Muscle of arm (tissue), 12 donors: ENCODE results near the gene KLK8. TPM values are rescaled to one million over a fixed set of nuclear protein-coding genes. Genes with fewer than 3 reads are reported as not detected.

ENCODE experiments used
- DNase-seq: peaks from one replicate; pipeline ENCODE4 v3.0.0-alpha.2; 2013
- polyA plus RNA-seq, 12 donors: library from polyadenylated mRNA; unstranded; fragments of 120-200 nt; gene quantifications; one replicate each; pipeline ENCODE4 v1.2.1, GENCODE V29; 2013; ENCODE audit not compliant: insufficient read length in 12 of 12

The KLK8 gene
- polyA plus RNA-seq, 12 donors, result 1.0 to 2.3 (median 1.8) TPM; not detected in 9

DNA sequence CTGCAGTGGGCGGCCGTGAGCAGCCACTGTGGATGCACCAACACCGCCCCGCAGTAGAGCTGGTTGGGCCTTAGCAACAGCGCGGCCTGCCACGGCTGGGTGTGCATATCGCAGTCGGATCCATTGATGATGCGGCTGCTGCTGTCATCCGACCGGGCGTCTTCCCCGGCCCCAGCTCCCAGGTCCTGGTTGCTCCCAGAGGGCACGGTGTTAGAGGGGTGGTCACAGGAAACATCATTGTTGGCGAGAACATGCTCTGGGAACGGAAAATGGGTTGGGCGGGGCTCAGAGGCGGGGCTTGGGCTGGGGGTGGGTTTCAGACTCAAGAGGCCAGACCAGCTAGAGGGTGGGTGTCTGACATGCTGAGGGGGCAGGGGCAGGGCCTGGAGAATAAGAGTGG is 51.5 kb downstream of the KLK8 start:
- DNase-seq, result no peak

DNA sequence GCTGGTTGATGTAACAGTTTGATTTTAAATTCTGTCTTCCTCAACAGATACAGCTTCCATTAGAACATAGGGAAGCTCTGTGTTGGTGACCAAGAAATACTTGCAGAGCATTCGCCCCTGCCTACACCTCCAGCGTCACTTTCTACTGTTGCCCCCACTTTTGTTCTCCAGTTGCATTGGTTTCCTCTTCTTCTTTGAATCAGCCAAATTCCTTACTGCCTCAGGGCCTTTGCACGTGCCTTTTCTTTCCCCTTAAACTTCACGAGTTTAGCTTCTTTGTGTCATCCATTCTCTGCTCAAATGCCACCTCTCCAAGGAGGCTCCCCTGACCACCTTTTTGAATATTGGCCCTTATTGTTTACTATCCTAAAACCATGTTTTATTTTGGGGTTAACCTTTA is 54.3 kb downstream of the KLK8 start:
- DNase-seq, result no peak

Other genes starting within 250 kb of the KLK8 start
- under 1 TPM in 1 of 12 donors, not detected in 11; 0.13 TPM for gene GPR32, start 231.1 kb downstream of the KLK8 start, polyA plus RNA-seq
- gene ACP4, start 211.2 kb downstream of the KLK8 start, polyA plus RNA-seq, result under 1 TPM in 2 of 12 donors, not detected in 10; 0.28 to 0.29 TPM
- 10 to 100 TPM in 1 of 12 donors, 1 to 10 TPM in 3, under 1 TPM in 3, not detected in 5; 0.18 to 17.9 (median 1.0) TPM for gene KLK1, start 177.8 kb downstream of the KLK8 start, polyA plus RNA-seq
- gene KLK15, start 168.0 kb downstream of the KLK8 start, polyA plus RNA-seq, result not detected
- 1 to 10 TPM in 1 of 12 donors, not detected in 11; 9.4 TPM for gene KLK3, start 146.7 kb downstream of the KLK8 start, polyA plus RNA-seq
- gene KLK2, start 128.2 kb downstream of the KLK8 start, polyA plus RNA-seq, result under 1 TPM in 1 of 12 donors, not detected in 11; 0.20 TPM
- under 1 TPM in 1 of 12 donors, not detected in 11; 0.21 TPM for gene KLK4, start 90.2 kb downstream of the KLK8 start, polyA plus RNA-seq
- gene KLK5, start 48.6 kb downstream of the KLK8 start, polyA plus RNA-seq, result under 1 TPM in 1 of 12 donors, not detected in 11; 0.32 TPM
- gene KLK6, start 32.0 kb downstream of the KLK8 start, polyA plus RNA-seq, result under 1 TPM in 4 of 12 donors, not detected in 8; 0.22 to 0.50 (median 0.39) TPM
- under 1 TPM in 8 of 12 donors, not detected in 4; 0.07 to 0.66 (median 0.14) TPM for gene KLK7, start 17.7 kb downstream of the KLK8 start, polyA plus RNA-seq
- 1 to 10 TPM in 1 of 12 donors, under 1 TPM in 7, not detected in 4; 0.05 to 2.1 (median 0.19) TPM for gene KLK10, start 18.1 kb upstream of the KLK8 start, polyA plus RNA-seq
- 1 to 10 TPM in 3 of 12 donors, not detected in 9; 2.0 to 9.1 (median 3.5) TPM for gene KLK11, start 25.0 kb upstream of the KLK8 start, polyA plus RNA-seq
- gene KLK12, start 33.4 kb upstream of the KLK8 start, polyA plus RNA-seq, result not detected
- gene KLK13, start 63.5 kb upstream of the KLK8 start, polyA plus RNA-seq, result 1 to 10 TPM in 1 of 12 donors, under 1 TPM in 2, not detected in 9; 0.48 to 1.5 (median 0.61) TPM
- gene KLK14, start 81.3 kb upstream of the KLK8 start, polyA plus RNA-seq, result under 1 TPM in 9 of 12 donors, not detected in 3; 0.12 to 0.80 (median 0.21) TPM
- gene CTU1, start 106.8 kb upstream of the KLK8 start, polyA plus RNA-seq, result 1 to 10 TPM in 11 of 12 donors, not detected in 1; 1.1 to 5.1 (median 2.2) TPM
- gene SIGLEC9, start 123.3 kb upstream of the KLK8 start, polyA plus RNA-seq, result 1 to 10 TPM in 4 of 12 donors, under 1 TPM in 6, not detected in 2; 0.41 to 2.3 (median 0.87) TPM
- 1 to 10 TPM in 1 of 12 donors, under 1 TPM in 9, not detected in 2; 0.19 to 1.8 (median 0.53) TPM for gene SIGLEC7, start 140.7 kb upstream of the KLK8 start, polyA plus RNA-seq
- gene CD33, start 223.5 kb upstream of the KLK8 start, polyA plus RNA-seq, result 1 to 10 TPM in 10 of 12 donors, not detected in 2; 1.4 to 6.3 (median 3.0) TPM
- gene SIGLECL1, start 249.5 kb upstream of the KLK8 start, polyA plus RNA-seq, result not detected